HG02759 (cell line): ENCODE data around the gene SHROOM3.

Experiments used
- ATAC-seq: cut with Tn5 transposase; IDR thresholded peaks from one replicate; pipeline ENCODE4 v1.9.1; 2021; ENCODE audit warnings: mild to moderate bottlenecking, moderate library complexity; ENCODE audit not compliant: unreplicated experiment

Gene SHROOM3

DNA sequence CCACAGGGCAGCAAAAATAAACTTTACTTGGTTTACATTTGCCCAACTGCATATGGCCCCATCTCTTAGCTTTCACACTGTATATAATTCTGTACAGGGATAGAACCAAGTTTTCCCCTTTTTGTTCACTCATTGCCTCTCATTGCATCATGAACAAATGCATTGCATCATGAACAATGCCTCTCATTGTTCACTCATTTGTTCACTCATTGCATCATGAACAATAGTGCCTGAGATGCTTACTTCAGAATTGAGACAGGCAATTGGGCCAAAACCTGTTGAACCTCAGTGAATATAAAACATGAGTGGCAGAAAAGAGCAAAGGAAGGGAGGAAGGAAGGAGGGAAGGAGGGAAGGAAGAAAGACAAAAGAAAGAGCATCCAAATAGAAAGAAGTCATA lies 364.7 kb downstream of the SHROOM3 start:
- ATAC-seq, result no peak

DNA sequence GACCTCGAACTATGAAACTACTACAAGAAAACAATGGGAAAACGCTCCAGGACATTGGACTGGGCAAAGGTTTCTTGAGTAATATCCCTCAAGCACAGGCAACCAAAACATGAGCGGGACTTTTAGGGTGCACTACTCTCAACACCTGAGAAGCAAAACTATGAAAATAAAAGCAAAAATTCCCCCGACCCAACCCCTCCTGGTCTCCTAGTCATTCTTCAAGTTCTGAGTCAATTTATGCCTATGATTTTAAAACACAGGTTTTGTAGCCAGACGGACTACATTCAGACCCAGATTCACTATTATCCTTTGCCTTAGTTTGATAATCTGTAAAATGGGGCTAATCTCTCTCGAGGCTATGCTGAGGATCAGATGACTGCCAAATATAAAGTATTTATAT lies 365.9 kb downstream of the SHROOM3 start:
- no peak for ATAC-seq

DNA sequence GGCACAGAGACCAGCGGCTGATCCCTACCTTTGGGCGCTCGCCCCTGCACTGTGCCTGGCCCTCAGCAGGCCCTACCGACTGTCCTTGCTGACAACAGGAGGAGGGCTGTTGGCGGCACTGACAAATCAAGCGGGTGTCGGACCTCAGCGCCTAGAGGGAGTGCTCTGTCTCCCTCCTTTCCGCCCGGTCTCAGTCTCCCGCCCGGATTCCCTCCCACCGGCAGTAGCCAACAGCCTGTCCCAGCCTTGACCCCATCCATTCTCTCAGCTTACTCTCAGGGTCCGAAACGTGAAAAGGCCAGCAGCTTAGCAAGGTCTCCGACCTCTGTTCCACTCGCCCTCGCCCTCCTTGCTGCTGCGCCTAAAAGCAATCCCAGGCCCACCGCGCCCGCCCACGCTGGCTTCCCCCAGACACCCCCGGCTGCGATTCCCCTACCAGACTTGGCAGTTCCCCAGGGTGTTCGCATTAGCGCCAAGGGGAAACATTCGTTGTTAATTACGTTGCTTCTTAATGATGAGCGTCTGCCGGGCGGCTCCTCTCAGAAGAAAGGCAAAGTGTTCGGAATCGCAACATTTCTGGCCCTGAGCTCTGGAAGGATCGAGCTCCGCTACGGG lies 366.7 kb downstream of the SHROOM3 start:
- no peak for ATAC-seq

DNA sequence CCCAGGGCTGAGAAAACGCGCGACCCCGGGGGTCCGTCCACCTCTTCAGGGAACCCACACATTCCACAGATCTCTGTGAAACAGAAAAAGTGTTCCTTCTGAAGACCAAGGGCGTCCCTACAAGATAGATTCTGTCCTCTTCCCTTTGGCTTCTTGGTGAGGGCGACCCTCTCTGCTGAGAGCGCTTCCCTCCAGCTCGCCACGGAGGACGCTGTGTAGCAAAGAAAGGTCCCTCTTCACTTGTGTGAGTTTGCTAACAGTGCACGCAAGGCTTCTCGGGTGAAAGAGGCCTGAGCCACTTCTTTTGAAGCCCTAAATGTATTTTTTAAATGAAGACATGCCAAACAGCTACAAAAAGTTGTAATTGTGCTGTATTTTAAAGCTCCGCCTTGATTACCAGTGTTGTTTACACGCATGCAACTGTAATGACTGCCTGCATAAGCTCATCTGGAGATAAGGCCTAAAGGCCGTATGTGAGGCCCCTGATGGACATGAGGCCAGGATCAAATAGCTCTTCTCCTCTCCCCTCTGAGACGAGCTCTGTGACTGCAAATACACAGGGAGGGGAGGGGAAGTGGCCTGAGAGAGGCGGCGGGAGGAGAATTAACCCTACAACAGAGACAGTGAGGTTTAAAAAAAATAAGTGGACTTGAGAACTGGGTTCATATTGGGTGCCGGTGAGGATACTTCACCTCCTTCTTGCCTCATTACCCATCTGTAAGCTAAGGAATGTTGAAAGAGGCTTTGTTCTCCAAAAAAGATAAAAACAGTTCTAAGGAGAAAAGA lies 367.4 kb downstream of the SHROOM3 start:
- ATAC-seq, result no peak

DNA sequence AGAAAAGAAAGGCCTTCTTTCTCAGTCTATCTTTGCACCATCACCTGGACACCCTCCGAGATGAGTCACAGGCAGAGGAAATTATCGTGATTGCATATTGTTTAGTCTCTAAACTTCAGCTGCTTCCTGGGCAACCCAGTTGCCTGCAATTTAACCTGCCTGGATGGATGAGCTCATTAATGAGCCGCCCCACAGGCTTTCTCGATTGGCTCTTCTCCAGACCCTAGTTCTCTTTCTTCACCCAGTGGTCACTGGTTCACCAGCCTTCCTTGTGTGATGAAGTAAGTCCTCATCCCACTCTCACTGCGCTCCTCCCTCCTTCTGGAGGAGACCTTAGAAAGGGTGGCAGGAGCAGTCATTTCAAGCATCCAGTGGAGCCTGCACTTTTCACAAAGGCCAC lies 368.5 kb downstream of the SHROOM3 start:
- ATAC-seq, result no peak

DNA sequence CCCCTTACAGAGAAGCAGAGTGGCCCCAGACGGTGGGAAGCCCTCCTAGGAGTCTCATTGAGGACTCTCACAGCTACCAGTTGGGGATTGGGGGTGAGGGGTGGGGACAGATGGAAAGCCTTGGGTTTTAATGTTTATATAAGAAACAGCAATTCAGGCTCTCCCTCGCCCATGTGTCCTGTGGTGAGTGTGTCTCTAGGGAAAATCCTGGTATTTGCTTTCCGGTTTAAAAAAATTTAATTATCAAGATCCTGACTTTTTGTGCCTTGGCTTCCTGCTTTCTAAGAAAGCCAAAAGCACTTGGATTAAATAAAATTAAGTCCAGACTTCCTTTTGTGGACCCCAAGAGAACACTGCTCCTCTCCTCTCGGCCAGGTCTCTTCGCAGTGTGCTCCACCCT lies 369.1 kb downstream of the SHROOM3 start:
- ATAC-seq, result no peak

DNA sequence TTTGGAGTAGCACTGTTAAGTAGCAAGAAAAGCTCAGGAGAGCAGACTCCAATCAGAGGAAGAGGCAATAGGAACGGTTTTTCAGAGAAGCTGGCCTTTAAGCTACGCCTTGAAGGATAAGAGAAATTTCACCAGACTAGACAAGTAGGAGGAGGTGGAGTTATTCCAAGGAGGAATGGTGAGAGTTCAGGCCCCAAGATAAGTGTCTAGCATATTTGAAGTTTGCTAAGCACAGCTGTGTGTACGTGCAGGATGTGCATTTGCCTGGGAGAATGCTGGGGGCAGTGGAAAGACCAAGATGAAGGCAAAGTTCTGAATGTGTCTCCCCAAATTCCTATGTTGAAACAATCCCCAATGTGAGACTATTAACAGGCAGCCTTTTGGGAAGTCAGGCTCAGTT lies 371.3 kb downstream of the SHROOM3 start:
- ATAC-seq, result no peak

DNA sequence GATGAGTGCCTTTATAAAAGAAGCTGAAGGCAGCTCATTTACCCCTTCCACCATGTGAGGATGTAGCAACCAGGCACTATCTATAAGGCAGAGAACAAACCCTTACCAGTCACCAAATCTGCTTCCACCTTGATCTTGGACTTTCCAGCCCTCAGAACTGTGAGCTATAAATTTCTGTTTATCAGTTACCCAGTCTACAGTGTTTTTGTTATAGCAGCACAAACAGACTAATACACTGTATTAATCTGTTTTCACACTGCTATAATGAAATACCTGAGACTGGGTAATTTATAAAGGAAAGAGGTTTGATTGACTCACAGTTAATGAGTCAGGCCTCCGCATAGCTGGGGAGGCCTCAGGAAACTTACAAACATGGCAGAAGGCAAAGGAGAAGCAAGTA lies 371.7 kb downstream of the SHROOM3 start:
- no peak for ATAC-seq

DNA sequence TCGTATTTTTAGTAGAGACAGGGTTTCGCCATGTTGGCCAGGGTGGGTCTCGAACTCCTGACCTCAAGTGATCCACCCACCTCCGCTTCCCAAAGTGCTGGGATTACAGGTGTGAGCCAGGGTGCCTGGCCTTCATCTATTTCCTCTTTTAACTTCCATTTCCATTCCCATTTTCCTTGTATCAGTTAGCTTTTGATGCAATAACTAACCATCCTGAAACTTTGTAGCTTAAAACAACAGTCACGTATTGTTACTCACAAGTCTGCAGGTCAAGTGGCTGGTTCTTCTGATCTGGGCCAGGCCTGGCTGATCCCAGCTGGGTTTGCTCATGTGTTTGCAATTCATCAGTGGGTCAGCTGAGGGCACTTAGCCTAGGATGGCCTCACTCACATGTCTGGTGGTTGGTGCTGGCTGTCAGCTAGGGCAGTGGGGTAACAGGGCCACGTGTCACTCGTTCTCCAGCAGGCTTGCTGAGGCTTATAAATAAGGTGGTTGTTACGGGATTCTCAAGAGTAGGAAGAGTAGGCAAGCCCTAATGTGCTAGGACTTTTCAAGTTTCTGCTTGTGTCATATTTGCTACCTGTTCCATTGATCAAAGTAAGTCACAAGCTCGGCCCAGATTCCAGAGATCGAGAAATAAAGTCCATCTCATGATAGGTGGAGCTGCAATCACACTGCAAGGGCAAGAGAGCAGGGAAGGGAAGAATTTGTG lies 374.7 kb downstream of the SHROOM3 start:
- no peak for ATAC-seq

DNA sequence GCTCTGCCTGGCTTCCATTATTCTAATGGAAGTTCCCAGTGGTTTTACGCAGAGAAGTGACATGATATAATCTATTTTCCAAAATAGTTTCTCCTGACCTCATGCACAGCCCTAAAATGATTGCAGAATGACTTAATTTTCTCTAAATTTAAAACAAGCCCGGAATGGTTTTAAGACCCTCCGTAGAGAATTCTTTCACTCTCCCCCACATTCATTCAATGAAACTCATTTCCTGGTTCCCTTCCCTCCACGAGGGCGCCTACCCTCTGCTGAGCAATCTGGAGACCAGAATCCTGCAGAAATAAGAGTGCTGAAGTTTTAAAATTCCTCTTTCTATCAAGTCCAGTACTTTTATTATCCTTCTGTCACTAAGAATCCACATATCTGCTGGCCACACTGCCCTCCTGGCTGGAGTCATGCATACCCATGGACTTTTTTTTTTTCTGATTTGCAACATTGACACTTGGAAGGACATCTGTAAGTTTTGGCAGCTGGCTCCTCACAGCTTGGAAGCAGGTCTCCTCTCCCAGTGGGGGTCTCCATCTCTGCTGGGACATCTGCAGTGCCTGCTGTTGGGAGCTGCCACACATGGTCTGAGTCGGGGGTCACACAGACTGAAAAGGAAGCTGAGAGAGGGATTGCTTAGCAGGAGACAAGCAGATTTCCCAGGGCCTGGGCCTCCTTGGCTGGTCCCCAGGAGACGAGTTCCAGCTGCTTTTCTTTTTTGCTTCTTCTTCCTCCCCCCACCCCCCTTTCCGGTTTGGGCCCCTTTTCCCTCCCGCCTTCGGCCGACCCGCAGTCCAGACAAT lies 376.8 kb downstream of the SHROOM3 start:
- no peak for ATAC-seq

DNA sequence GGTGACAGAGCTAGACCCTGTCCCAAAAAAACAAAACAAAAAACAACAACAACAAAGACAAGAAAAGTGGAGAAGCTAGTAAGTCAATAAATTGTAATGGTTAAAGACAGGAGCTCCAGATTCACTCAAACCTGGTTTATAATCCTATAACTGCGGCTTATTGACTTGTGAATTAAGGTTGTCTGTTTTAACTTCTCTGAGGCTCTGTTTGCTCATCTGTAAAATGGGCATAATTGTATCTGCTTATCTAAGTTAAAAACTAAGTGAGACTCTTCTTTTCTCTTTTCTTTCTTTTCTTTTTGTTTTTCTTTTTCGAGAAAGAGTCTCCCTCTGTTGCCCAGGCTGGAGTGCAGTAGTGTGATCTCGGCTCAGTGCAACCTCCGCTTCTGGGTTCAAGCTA lies 378.0 kb downstream of the SHROOM3 start:
- ATAC-seq, result no peak

DNA sequence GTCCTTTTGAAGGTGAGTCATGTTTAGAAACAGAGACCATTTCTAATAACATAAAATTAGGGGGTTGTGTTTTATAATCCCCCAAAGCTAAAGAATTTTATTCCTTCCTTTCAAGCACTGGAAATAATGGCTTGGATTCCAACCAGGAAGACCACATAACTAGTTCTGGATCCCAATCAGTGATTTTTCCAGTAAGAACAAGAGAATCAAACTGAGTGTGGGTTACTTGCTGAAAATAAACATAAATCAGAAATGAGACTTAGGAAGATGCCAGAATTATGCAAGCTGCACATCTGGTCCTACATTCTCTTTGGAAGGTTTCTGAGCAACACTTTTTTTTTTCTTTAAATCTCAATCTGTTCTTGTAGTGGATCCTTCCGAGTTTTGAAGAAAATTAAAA lies 386.6 kb downstream of the SHROOM3 start:
- no peak for ATAC-seq

DNA sequence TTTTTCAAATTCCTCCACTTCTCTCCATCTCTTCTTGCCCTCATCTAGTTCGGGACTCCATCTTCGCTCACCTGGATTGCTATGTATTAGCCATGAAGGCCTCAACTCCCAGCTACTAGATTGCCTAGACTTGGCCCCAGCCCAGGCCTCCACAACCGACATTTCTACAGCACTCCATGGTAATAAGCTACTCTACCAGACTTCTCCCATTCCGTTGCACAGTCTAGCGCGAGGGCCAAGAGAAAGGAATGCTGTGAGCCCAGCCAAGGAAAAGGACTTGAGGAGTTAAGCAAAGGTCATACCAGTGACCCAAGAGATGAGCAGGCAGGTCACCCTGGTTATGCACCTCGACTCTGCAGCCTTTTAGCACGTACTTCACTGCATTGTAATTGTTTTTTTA lies 387.3 kb downstream of the SHROOM3 start:
- no peak for ATAC-seq

DNA sequence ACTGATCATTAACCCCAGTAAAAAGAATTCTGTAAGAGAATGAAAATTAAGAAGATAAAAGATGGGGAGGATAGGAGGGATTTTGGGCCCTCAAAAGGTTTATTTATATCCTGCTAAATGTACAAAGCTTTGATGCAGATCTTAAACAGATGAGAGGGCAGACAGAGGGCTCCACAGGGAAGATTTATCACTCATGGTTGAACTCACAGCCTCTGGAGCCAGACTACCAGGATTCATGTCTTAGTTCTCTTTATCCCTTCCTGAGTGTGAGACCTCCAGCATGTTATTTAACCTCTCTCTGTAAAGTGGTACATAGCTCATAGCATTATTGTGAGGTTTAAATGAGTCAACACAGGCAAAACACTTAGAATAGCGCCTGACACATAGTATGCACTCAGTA lies 388.5 kb downstream of the SHROOM3 start:
- no peak for ATAC-seq

DNA sequence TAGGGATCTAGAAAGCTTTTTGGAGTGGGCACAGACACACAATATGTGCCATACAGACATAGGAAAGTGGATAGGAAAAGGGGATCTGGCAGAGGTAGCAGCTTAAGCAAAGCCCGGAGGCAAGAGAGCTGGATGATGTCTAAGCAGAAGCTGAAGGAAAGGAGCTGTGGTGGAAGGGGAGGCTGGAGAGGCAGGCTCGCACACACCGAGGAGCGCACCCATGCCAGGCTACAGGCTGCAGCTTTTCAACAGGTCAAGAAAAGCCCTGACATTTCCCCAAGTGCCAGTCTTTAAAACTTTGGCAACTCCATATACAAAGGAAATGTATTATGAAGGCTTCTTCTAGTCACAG lies 395.6 kb downstream of the SHROOM3 start:
- ATAC-seq, result no peak

DNA sequence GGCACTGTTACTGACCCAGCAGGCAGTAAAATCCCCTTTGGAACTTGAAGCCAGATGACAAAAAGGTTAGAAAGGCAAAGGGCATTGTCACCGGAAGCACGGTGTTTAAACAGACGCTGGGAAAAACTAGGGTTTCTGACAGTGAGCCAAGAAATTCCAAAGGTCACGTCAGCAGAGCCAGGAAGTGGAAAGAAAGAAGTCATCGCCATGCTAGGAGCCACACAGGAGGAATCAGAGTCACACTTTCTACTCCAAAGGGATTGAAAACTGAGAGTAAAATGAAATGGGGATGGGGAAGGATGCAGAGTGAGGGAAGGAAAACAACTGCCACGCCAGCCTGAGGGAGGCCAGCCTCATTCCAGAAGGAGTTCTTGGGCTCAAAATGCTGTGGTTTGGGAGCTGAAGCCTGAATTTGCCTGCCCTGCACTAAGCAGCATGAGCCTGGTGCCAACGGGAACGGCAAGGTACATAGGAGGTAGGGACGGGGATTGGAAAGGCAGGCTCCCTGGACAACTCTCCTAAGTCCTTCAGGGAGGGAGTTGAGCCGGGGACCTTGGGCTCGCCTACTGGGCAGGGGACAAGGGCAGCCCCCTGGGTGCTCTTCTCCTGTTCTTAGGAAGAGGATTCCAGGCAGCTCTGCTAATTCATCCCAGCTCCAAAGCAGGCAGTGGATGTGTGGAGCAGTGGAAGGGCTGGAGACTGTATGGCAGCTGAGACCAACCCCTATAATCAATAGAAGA lies 396.1 kb downstream of the SHROOM3 start:
- ATAC-seq, result no peak

DNA sequence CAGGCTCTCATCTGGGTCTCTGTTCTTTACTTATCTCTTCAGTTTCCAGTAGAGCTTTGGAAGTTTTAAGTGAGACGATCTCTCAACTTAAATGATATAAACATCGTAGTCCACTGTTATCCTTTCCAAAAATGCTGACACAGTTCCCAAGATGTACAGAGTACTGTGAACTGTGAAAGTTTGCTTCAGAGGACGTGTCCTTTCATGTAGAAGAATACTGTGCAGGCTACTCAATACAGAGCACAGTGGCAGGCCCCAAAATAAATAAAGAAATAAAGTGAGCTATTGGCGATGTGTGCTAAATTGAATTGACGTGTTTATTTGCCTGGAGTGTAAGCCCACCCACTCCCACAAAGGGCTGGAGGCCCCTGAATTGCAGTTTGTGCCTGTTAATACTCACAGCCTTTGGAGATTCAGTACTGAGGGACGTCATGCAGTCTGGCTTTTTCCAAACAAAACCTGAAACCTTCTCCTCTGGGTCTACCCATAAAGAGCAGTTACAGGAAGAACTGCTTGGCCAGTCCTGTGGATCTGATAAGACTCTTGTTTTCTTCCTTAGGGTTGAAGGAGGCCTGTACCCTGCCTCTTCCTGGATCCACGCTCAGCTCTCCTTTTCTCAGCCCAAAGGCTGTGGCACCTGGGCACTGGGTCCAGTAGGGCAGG lies 396.8 kb downstream of the SHROOM3 start:
- ATAC-seq, result no peak
